HepG2 (cell line): ENCODE data around the gene PKMYT1. TPM values are rescaled to one million over a fixed set of nuclear protein-coding genes. Genes with fewer than 3 reads are reported as not detected.

ENCODE experiments used
- ATAC-seq: fragments of 200-7000 bp; cut with Tn5 transposase; 3 replicates; pipeline ENCODE4 v1.9.1; 2020; ENCODE audit warnings: mild to moderate bottlenecking, moderate library complexity
- BruUV-seq: library from RNA; stranded (reverse); fragments of 400-500 nt; replicated peaks from 2 replicates; lab custom pipeline; 2021; lab: Mats Ljungman, UMichigan
- CTCF ChIA-PET: fragments of 300-600 bp; formaldehyde crosslinking; extraction: SDS; loops from one replicate; lab custom pipeline; 2021; ENCODE audit warnings: low total read pairs, inconsistent platforms, low intra/inter-chr PET ratio; lab: Yijun Ruan, JAX
- POLR2A ChIA-PET: fragments of 350-600 bp; sonication (Branson Sonifier 250); formaldehyde crosslinking; loops from one replicate; lab custom pipeline; 2020; ENCODE audit warnings: antibody characterized with exemption, inconsistent platforms; lab: Yijun Ruan, JAX
- DNase-seq: peaks from one replicate; pipeline ENCODE4 v3.0.0-alpha.2; 2015; ENCODE audit warnings: low spot score
- FAIRE-seq: peaks from 3 replicates; lab custom pipeline; 2011; peaks lifted over from hg19 to GRCh38; lab: Jason Lieb, UNC
- H2AFZ ChIP-seq: one replicate; pipeline ENCODE4 v1.6.1; 2011; ENCODE audit warnings: low read length, inconsistent platforms
- H3K27ac ChIP-seq: fragments of 300-600 bp; 3 replicates; pipeline ENCODE4 v1.8.0; 2011; ENCODE audit warnings: mixed run types, mild to moderate bottlenecking, mixed read lengths, low read length, inconsistent platforms; ENCODE audit not compliant: insufficient read depth; ENCODE audit errors: extremely low read length
- H3K27me3 ChIP-seq, 2 experiments: fragments of 200-600 bp in 1 of 2; 2 replicates in 1 of 2; 3 replicates in 1 of 2; pipeline versions ENCODE4 v1.6.0 to v1.8.0; 2011; ENCODE audit warnings: low read length in 2 of 2, mild to moderate bottlenecking in 2 of 2, moderate library complexity in 2 of 2, inconsistent platforms in 1 of 2; ENCODE audit not compliant: insufficient read depth in 2 of 2, control insufficient read depth in 1 of 2
- H3K36me3 ChIP-seq, 2 experiments: fragments of 200-600 bp in 1 of 2; replicated peaks in 1 of 2; 2 replicates in 1 of 2; 3 replicates in 1 of 2; pipeline versions ENCODE4 v1.5.1 to v1.8.0; 2011; ENCODE audit warnings: low read length in 2 of 2, inconsistent platforms in 1 of 2; ENCODE audit not compliant: insufficient read depth in 2 of 2, control insufficient read depth in 1 of 2
- H3K4me1 ChIP-seq: 2 replicates; pipeline ENCODE4 v1.5.1; 2012; ENCODE audit warnings: low read length, inconsistent platforms; ENCODE audit not compliant: insufficient read depth
- H3K4me2 ChIP-seq: 2 replicates; pipeline ENCODE4 v1.6.0; 2011; ENCODE audit warnings: low read depth, low read length, inconsistent platforms
- H3K4me3 ChIP-seq, 3 experiments: fragments of 200-600 bp in 1 of 3; sonication (generic), shearing (Covaris generic) in 1 of 3; replicated peaks in 1 of 3; 2 replicates each; pipeline ENCODE4 v1.5.1; 2011 to 2016; ENCODE audit warnings: low read length in 3 of 3, inconsistent platforms in 2 of 3, low read depth in 2 of 3, mild to moderate bottlenecking in 2 of 3, control low read depth in 1 of 3, mixed read lengths in 1 of 3; ENCODE audit not compliant: insufficient read depth in 1 of 3
- H3K79me2 ChIP-seq: one replicate; pipeline ENCODE4 v1.6.1; 2011; ENCODE audit warnings: low read length, inconsistent platforms; ENCODE audit not compliant: insufficient read depth
- H3K9ac ChIP-seq: 2 replicates; pipeline ENCODE4 v1.6.0; 2011; ENCODE audit warnings: mild to moderate bottlenecking, low read depth, low read length, inconsistent platforms; ENCODE audit not compliant: insufficient read depth
- H3K9me3 ChIP-seq: 2 replicates; pipeline ENCODE4 v1.5.1; 2012; ENCODE audit warnings: mild to moderate bottlenecking, low read length
- H4K20me1 ChIP-seq: 2 replicates; pipeline ENCODE4 v1.6.0; 2011; ENCODE audit warnings: inconsistent platforms, mild to moderate bottlenecking, low read length, moderate library complexity; ENCODE audit not compliant: insufficient read depth
- CBX2 ChIP-seq, 2 experiments: fragments of 200-600 bp in 1 of 2; sonication (generic); formaldehyde crosslinking in 1 of 2; IDR thresholded peaks; 2 replicates each; pipeline versions ENCODE4 v1.7.0 to v1.8.1; 2018 to 2022; ENCODE audit warnings: low read depth in 2 of 2, low read length in 1 of 2, mild to moderate bottlenecking in 1 of 2, missing genetic modification reagents in 1 of 2
- FOXC1 ChIP-seq: sonication (generic); formaldehyde crosslinking; IDR thresholded peaks from 2 replicates; pipeline ENCODE4 v1.8.0; 2022; ENCODE audit warnings: mild to moderate bottlenecking, missing genetic modification reagents, borderline replicate concordance
- KLF12 ChIP-seq: sonication (generic); formaldehyde crosslinking; IDR thresholded peaks from 2 replicates; pipeline ENCODE4 v1.4.0; 2020; ENCODE audit warnings: missing genetic modification reagents, borderline replicate concordance
- TFDP1 ChIP-seq: IDR thresholded peaks from 2 replicates; pipeline ENCODE4 v1.6.1; 2016; ENCODE audit warnings: missing compliant biosample characterization, missing genetic modification reagents, borderline replicate concordance
- XRCC5 ChIP-seq: fragments of 200-400 bp; formaldehyde crosslinking; optimal IDR thresholded peaks from 2 replicates; pipeline ENCODE3; 2017; ENCODE audit warnings: mild to moderate bottlenecking, low read length
- ZBTB20 ChIP-seq: sonication (generic); formaldehyde crosslinking; IDR thresholded peaks from 2 replicates; pipeline ENCODE4 v1.8.1; 2023; ENCODE audit warnings: missing genetic modification reagents, low read depth, mild to moderate bottlenecking, borderline replicate concordance
- ZNF235 ChIP-seq: sonication (generic); formaldehyde crosslinking; IDR thresholded peaks from 2 replicates; pipeline ENCODE4 v1.8.1; 2023; ENCODE audit warnings: mild to moderate bottlenecking, missing genetic modification reagents, borderline replicate concordance
- ZNF574 ChIP-seq: sonication (generic); formaldehyde crosslinking; IDR thresholded peaks from 2 replicates; pipeline ENCODE4 v1.4.0; 2020; ENCODE audit warnings: missing genetic modification reagents
- ZNF768 ChIP-seq: sonication (generic); formaldehyde crosslinking; IDR thresholded peaks from 2 replicates; pipeline ENCODE4 v1.4.0; 2020; ENCODE audit warnings: missing genetic modification reagents
- ZNF891 ChIP-seq: sonication (generic); formaldehyde crosslinking; IDR thresholded peaks from 2 replicates; pipeline ENCODE4 v1.5.0; 2020; ENCODE audit warnings: mild to moderate bottlenecking, missing genetic modification reagents
- WGBS: methylation state at CpG from one replicate; pipeline ENCODE4 v1.1.6; 2017; ENCODE audit warnings: low lambda C conversion rate; 5-methylcytosine and 5-hydroxymethylcytosine counted together
- in situ Hi-C: cut with HindIII; loops from 2 replicates; pipeline ENCODE4 v1.10.0; 2017; ENCODE audit warnings: low pct_unique_long_range_greater_than_20kb; ENCODE audit not compliant: extremely low pct_ligation_motif_present
- intact Hi-C: fragments of 100-400 bp; cut with micrococcal nuclease; formaldehyde crosslinking; loops from one replicate; pipeline ENCODE4 v1.10.0; 2022; ENCODE audit not compliant: unreplicated experiment
- polyA plus RNA-seq, 8 experiments: library from polyadenylated mRNA; depleted of rRNA in 3 of 8; stranded (reverse) in 7 of 8; unstranded in 1 of 8; fragments of >200 nt; fragmentation: Illumina TruSeq in 4 of 8; extraction: Trizol in 4 of 8; gene quantifications; 2 replicates each; pipeline versions ENCODE4 v1.2.1 to v1.2.3, GENCODE V29; 2011 to 2016; ENCODE audit warnings: low read depth in 4 of 8, missing spikeins in 1 of 8, mixed read lengths in 1 of 8; ENCODE audit not compliant: insufficient read depth in 1 of 8
- total RNA-seq, 5 experiments: library from RNA; depleted of rRNA; stranded (reverse); fragments of >200 nt; fragmentation: Illumina TruSeq; extraction: Trizol; gene quantifications; 2 replicates each; pipeline ENCODE4 v1.2.3, GENCODE V29; 2016; ENCODE audit warnings: low read depth in 1 of 5
- TF ChIP-seq, protein P1 (sequence below): sonication (generic); formaldehyde crosslinking; IDR thresholded peaks from 2 replicates; pipeline ENCODE4 v1.4.0; 2020; ENCODE audit warnings: mild to moderate bottlenecking, missing genetic modification reagents

The PKMYT1 gene
- total and polyA plus RNA-seq, 2 of the 13 experiments (the other 11 are each of a cell fraction or from before 2014, with no cell fraction given): 7.0 to 27.8 TPM

GRCh38 chr16:2985462-2985861 lies 5.2 kb upstream of the PKMYT1 start:
- ChIA-PET POLR2A (no interaction called here), CTCF (no interaction called here)
- intact Hi-C loops (no loop called here), in situ Hi-C loops (no loop called here)
- no peaks in the 10 kb centered on the region for H4K20me1 ChIP-seq
- H2AFZ ChIP-seq: no peak overlapping the region
- BruUV-seq: no TSS peak
- H3K9me3 ChIP-seq: no peaks in the 10 kb centered on the region
- no CpG with 5 or more reads among the region's 9 CpGs for WGBS
- H3K36me3 ChIP-seq: no peaks in the 10 kb centered on the region
- no peak overlapping the region for H3K27ac ChIP-seq
- H3K79me2 ChIP-seq: no peaks in the 10 kb centered on the region
- FAIRE-seq: no peak
- TF ChIP-seq FOXC1 (CRISPR knock-in tag): no peak
- TF ChIP-seq ZNF768 (CRISPR knock-in tag): peak; percentile 19; the same call in 1 of the 2 replicates
- no peak overlapping the region for H3K9ac ChIP-seq
- no peak overlapping the region for H3K4me2 ChIP-seq
- ATAC-seq: no peak
- DNase-seq: no peak
- peaks cover 26% of the 10 kb centered on the region for H3K4me1 ChIP-seq
- no peak overlapping the region for H3K4me3 ChIP-seq
- peaks cover 19 to 52% of the 10 kb centered on the region in 2 experiments for H3K27me3 ChIP-seq

GRCh38 chr16:2983706-2984136 lies 3.5 kb upstream of the PKMYT1 start:
- Histone ChIP-seq H3K27me3 (peaks cover 13 to 43% of the 10 kb centered on the region in 2 experiments; a peak in 4 of 5 replicates), H3K4me2 (peak overlapping the region; percentile 79), H3K9ac (no peak overlapping the region), H3K9me3 (no peaks in the 10 kb centered on the region), H2AFZ (no peak overlapping the region), H3K4me3 (peak overlapping the region in 2 of 3 experiments; percentile 34 to 52; a peak in 2 of 6 replicates), H3K79me2 (peaks cover 8% of the 10 kb centered on the region), H3K36me3 (no peaks in the 10 kb centered on the region), H4K20me1 (no peaks in the 10 kb centered on the region), H3K4me1 (peaks cover 26% of the 10 kb centered on the region), H3K27ac (no peak overlapping the region)
- BruUV-seq: no TSS peak
- 12% methylated on average over 13 of the region's 42 CpGs for WGBS
- in situ Hi-C loops (no loop called here), intact Hi-C loops (loop anchor here (2.0 kb wide), 1 partner anchor 19 kb away; the partner anchor contains the start of gene KREMEN2)
- ATAC-seq (peak; percentile 18; the same call in 2 of the 3 replicates), FAIRE-seq (no peak), DNase-seq (peak; percentile 42)
- ChIA-PET CTCF (interaction anchor here (1.2 to 1.8 kb wide), 2 partner anchors 20 to 22 kb away, joined by 3 to 12 read pairs; partner anchors contain the start of gene KREMEN2), POLR2A (interaction anchor here (1.0 to 3.9 kb wide), 2 partner anchors 20 to 39 kb away, joined by 5 to 48 read pairs; partner anchors contain the start of genes HCFC1R1, KREMEN2, THOC6 and TNFRSF12A)
- TF ChIP-seq KLF12 (CRISPR knock-in tag): peak; percentile 39; the same call in 1 of the 2 replicates
- TF ChIP-seq CBX2 (IDR thresholded peaks at IDR 0.05; ENCODE audit: low read depth, low read length): no peak
- TF ChIP-seq CBX2 (CRISPR knock-in tag; IDR thresholded peaks at IDR 0.05; ENCODE audit: low read depth): no peak
- peak; percentile 34; the same call in 1 of the 2 replicates for TF ChIP-seq ZNF574 (CRISPR knock-in tag)
- TF ChIP-seq TFDP1 (CRISPR knock-in tag): peak; percentile 56; the same call in 1 of the 2 replicates
- TF ChIP-seq, protein P1, sequence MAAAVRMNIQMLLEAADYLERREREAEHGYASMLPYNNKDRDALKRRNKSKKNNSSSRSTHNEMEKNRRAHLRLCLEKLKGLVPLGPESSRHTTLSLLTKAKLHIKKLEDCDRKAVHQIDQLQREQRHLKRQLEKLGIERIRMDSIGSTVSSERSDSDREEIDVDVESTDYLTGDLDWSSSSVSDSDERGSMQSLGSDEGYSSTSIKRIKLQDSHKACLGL: 0 out of 2 replicates have a peak, but pooled peaks have one; percentile 55
- peak; percentile 63; the same call in 1 of the 2 replicates for TF ChIP-seq ZNF891 (CRISPR knock-in tag)
- no peak for TF ChIP-seq ZNF235 (CRISPR knock-in tag)
- peak; percentile 65 for TF ChIP-seq XRCC5
- TF ChIP-seq ZBTB20 (CRISPR knock-in tag): 0 out of 2 replicates have a peak, but pooled peaks have one; percentile 36
